ENCODE data around the gene SEMA4B. TPM values are rescaled to one million over a fixed set of nuclear protein-coding genes. Genes with fewer than 3 reads are reported as not detected.

The SEMA4B gene
- total RNA-seq, 1 donor from 2014 or later = 48.7 TPM

DNA sequence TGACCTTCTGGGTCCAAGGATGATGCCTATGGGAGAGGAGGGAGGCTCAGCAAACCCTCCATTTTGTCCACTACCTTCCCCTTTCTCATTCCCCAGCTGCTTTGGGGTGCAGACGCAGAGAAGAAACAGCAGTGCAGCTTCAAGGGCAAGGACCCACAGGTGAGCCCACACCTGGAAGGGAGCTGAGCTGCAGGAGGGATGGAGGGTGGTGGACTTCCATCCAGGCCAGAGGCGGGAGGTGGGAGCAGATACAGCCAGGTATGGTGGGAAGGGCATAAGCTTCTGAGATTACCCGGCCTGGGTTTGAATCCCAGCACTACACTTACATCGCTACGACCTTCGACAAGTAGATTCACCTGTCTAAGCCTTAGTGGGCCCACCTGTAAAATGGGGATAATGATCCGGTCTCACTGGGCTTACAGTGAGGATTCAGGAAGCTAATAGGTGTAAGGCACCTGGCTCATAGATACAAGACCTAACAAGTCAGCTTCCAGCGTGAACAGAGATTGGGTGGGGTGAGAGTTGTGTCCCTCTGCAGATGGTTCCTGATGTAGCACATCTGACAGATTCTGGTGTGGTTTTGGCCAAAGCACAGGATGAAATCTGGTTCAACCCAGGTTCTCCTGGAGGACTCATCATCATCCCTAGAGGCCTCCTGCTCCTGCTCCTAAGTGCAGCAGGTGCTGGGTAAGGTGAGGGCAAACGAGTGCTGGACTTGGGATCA lies 16.7 kb downstream of the SEMA4B start:
- TF ChIP-seq, protein P1, sequence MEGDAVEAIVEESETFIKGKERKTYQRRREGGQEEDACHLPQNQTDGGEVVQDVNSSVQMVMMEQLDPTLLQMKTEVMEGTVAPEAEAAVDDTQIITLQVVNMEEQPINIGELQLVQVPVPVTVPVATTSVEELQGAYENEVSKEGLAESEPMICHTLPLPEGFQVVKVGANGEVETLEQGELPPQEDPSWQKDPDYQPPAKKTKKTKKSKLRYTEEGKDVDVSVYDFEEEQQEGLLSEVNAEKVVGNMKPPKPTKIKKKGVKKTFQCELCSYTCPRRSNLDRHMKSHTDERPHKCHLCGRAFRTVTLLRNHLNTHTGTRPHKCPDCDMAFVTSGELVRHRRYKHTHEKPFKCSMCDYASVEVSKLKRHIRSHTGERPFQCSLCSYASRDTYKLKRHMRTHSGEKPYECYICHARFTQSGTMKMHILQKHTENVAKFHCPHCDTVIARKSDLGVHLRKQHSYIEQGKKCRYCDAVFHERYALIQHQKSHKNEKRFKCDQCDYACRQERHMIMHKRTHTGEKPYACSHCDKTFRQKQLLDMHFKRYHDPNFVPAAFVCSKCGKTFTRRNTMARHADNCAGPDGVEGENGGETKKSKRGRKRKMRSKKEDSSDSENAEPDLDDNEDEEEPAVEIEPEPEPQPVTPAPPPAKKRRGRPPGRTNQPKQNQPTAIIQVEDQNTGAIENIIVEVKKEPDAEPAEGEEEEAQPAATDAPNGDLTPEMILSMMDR (IDR thresholded peaks at IDR 0.05) = no peak
- peaks cover 4% of the 10 kb centered on the region for H3K4me1 ChIP-seq
- peaks cover 11% of the 10 kb centered on the region for H3K36me3 ChIP-seq
- no peak overlapping the region for H3K27ac ChIP-seq
- no peaks in the 10 kb centered on the region for H3K9me3 ChIP-seq
- intact Hi-C loops (cut with DNase I) = no loop called here
- no peak for DNase-seq
- no peak for ATAC-seq
- H3K27me3 ChIP-seq = no peaks in the 10 kb centered on the region
- no peak overlapping the region for H3K4me3 ChIP-seq

DNA sequence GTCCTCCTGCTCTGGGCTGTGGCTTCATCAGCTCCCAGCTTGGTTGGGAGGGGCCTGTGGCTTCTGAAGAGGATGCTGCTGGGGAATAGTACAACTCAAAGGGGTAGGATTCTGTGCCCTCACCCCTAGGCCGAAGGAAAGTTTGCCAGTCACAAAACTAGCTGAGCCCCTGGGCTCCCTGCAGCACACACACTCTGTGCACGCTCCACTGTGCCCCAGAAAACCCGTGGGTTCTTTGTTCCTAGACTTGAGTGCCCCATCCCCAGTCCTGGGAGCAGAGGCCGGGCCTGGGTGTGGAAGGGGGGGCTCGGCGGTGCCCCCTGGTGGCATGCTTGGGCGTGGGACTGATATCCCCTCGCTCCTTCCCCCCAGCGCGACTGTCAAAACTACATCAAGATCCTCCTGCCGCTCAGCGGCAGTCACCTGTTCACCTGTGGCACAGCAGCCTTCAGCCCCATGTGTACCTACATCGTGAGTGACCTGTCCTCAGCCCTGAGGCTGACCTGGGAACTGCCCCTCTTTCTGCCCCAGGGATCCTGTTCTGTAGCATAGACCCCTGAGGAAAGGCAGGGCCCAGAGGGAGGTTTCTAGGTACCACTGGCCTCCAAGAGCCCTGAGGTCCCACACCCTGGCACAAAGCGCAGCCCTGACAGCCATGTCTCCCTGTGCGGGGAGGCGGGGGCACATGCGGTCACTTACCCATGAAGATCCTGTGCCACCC lies 18.5 kb downstream of the SEMA4B start:
- intact Hi-C loops (cut with DNase I) = no loop called here
- Histone ChIP-seq H3K4me1 (peaks cover 4% of the 10 kb centered on the region), H3K4me3 (no peak overlapping the region), H3K9me3 (no peaks in the 10 kb centered on the region), H3K27ac (no peak overlapping the region), H3K27me3 (no peaks in the 10 kb centered on the region), H3K36me3 (peaks cover 29% of the 10 kb centered on the region)
- TF ChIP-seq, protein P1 (IDR thresholded peaks at IDR 0.05) = peak; percentile 72
- no peak for DNase-seq
- ATAC-seq = peak; percentile 72

DNA sequence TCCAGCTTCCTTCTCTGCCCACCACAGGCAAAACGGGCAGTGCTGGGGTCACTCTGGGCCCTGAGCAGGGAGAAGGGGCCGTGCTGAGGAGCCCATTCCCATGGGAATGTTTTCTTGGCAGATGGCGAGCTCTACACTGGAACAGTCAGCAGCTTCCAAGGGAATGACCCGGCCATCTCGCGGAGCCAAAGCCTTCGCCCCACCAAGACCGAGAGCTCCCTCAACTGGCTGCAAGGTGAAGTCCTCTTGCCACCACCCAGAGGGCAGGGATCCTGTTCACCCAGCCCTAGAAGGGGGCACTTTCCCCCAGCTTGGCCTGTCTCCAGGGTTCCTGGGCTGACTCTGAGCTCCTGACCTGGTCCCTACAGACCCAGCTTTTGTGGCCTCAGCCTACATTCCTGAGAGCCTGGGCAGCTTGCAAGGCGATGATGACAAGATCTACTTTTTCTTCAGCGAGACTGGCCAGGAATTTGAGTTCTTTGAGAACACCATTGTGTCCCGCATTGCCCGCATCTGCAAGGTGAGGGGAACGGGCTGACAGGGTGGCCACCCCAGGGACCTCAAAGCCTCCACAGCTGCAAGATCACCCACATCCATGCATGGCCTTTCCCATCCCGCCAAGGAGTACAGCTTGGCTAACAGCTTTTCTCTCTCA lies 20.2 kb downstream of the SEMA4B start:
- H3K4me1 ChIP-seq = peaks cover 10% of the 10 kb centered on the region
- H3K4me3 ChIP-seq = no peak overlapping the region
- no peak overlapping the region for H3K27ac ChIP-seq
- TF ChIP-seq, protein P1 (IDR thresholded peaks at IDR 0.05) = peak; percentile 68
- H3K36me3 ChIP-seq = peaks cover 47% of the 10 kb centered on the region
- H3K27me3 ChIP-seq = no peaks in the 10 kb centered on the region
- peak; percentile 82 for DNase-seq
- peak; percentile 86 for ATAC-seq
- intact Hi-C loops (cut with DNase I) = no loop called here
- H3K9me3 ChIP-seq = no peaks in the 10 kb centered on the region

DNA sequence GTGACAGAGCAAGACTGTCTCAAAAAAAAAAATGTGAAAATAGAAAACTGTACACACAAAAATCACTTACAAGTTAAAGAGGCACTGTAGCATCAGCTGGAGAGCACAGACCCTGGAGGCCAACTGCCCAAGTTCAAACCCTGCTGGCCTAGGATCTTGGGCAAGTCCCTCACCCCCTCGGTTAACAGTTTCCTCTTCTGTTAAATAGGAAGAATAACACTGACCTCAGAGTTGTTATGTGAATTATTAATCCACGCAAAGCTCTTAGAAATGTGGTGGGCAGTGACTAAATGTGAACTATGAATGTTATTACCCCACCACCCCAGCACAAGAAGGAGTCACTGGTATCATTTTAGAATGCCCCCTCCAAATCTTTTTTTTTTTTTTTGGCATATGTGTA lies 21.4 kb downstream of the SEMA4B start:
- H3K36me3 ChIP-seq = peaks cover 57% of the 10 kb centered on the region
- no peaks in the 10 kb centered on the region for H3K27me3 ChIP-seq
- ATAC-seq (no peak), DNase-seq (no peak)
- TF ChIP-seq, protein P1 (IDR thresholded peaks at IDR 0.05) = no peak
- no peak overlapping the region for H3K27ac ChIP-seq
- intact Hi-C loops (cut with DNase I) = no loop called here
- H3K4me1 ChIP-seq = peaks cover 10% of the 10 kb centered on the region
- no peaks in the 10 kb centered on the region for H3K9me3 ChIP-seq
- H3K4me3 ChIP-seq = no peak overlapping the region

DNA sequence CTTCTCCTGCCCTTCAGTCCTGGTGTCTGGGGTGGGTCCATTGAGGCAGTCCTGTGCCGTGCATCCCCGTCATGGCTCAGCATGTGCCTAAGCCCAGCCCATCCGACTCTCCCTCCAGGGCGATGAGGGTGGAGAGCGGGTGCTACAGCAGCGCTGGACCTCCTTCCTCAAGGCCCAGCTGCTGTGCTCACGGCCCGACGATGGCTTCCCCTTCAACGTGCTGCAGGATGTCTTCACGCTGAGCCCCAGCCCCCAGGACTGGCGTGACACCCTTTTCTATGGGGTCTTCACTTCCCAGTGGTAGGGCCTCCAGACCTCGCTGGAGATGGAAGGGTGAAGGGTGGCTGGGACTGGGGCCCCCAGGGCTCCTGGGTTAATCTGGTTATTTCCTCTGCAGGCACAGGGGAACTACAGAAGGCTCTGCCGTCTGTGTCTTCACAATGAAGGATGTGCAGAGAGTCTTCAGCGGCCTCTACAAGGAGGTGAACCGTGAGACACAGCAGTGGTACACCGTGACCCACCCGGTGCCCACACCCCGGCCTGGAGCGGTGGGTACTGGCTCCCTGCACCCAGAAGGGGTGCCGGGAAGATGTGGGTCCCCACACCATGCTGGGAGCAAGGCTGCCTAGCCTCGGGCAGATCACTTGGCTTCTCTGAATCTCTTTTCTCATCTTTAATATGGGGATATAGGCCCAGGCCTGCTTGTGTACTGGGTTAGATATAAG lies 22.5 kb downstream of the SEMA4B start:
- Histone ChIP-seq H3K27me3 (no peaks in the 10 kb centered on the region), H3K4me3 (no peak overlapping the region), H3K4me1 (peaks cover 10% of the 10 kb centered on the region), H3K27ac (no peak overlapping the region), H3K36me3 (peaks cover 68% of the 10 kb centered on the region), H3K9me3 (no peaks in the 10 kb centered on the region)
- TF ChIP-seq, protein P1 (IDR thresholded peaks at IDR 0.05) = no peak
- no peak for DNase-seq
- ATAC-seq = no peak
- intact Hi-C loops (cut with DNase I) = no loop called here
